Kidney (tissue), 14 donors: ENCODE measurements around the gene CAMKMT. TPM values are rescaled to one million over a fixed set of nuclear protein-coding genes. Genes with fewer than 3 reads are reported as not detected.

Source experiments
- DNase-seq, 5 donors: peaks; one replicate each; pipeline ENCODE4 v3.0.0-alpha.2; 2013 to 2020
- FAIRE-seq: peaks from 2 replicates; lab custom pipeline; 2012; peaks lifted over from hg19 to GRCh38; lab: Jason Lieb, UNC
- H3K27ac ChIP-seq, 2 donors: one replicate each; pipeline ENCODE4 v1.7.0; 2013; ENCODE audit warnings: low read depth in 2 of 2, low read length in 2 of 2, inconsistent platforms in 1 of 2
- H3K27me3 ChIP-seq: one replicate; pipeline ENCODE4 v1.7.1; 2013; ENCODE audit warnings: low read length, inconsistent platforms; ENCODE audit not compliant: control insufficient read depth, insufficient read depth
- H3K36me3 ChIP-seq, 3 donors: one replicate each; pipeline versions ENCODE4 v1.7.0 to v1.7.1; 2013; ENCODE audit warnings: low read length in 3 of 3, control low read depth in 1 of 3, inconsistent platforms in 1 of 3; ENCODE audit not compliant: insufficient read depth in 3 of 3, control insufficient read depth in 2 of 3
- H3K4me1 ChIP-seq, 3 donors: one replicate each; pipeline versions ENCODE4 v1.7.0 to v1.7.1; 2013; ENCODE audit warnings: low read length in 3 of 3, inconsistent platforms in 1 of 3, low read depth in 1 of 3; ENCODE audit not compliant: control insufficient read depth in 2 of 3, insufficient read depth in 2 of 3
- H3K4me3 ChIP-seq, 3 donors: one replicate each; pipeline versions ENCODE4 v1.7.0 to v1.8.1; 2013; ENCODE audit warnings: low read length in 3 of 3, control low read depth in 1 of 3, inconsistent platforms in 1 of 3
- H3K9ac ChIP-seq, 3 donors: one replicate each; pipeline versions ENCODE4 v1.7.0 to v1.7.1; 2013; ENCODE audit warnings: low read length in 3 of 3, control low read depth in 1 of 3, inconsistent platforms in 1 of 3
- H3K9me3 ChIP-seq, 3 donors: one replicate each; pipeline versions ENCODE4 v1.7.0 to v1.7.1; 2013; ENCODE audit warnings: low read length in 3 of 3, control low read depth in 1 of 3, inconsistent platforms in 1 of 3; ENCODE audit not compliant: control insufficient read depth in 2 of 3, insufficient read depth in 1 of 3
- CTCF ChIP-seq: IDR thresholded peaks from 3 replicates; pipeline ENCODE4 v1.5.1; 2012; ENCODE audit warnings: mild to moderate bottlenecking, moderate library complexity, borderline replicate concordance; ENCODE audit not compliant: insufficient read depth; ENCODE audit errors: extremely low read depth
- intact Hi-C: fragments of 100-400 bp; cut with DNase I; formaldehyde crosslinking; loops from one replicate; pipeline ENCODE4 v1.11.1; 2022
- polyA plus RNA-seq: library from polyadenylated mRNA; stranded (reverse); fragments of 350-450 nt; fragmentation: Illumina TruSeq; extraction: RNeasy Lipid Tissue Mini Kit (QIAGEN cat#74804); gene quantifications from one replicate; pipeline ENCODE4 v1.2.3, GENCODE V29; 2014; ENCODE audit warnings: low read depth, low replicate concordance; ENCODE audit not compliant: insufficient read depth
- total RNA-seq: library from RNA; stranded (reverse); fragmentation: NEBNext Ultra II Directional; extraction: Animal tissue kit (Norgen Biotek cat#: 25700); gene quantifications from one replicate; pipeline ENCODE4 v1.2.1, GENCODE V29; 2021
- donor health status: control.
- donor health status: control.
- donor health status: control.
- donor health status: control.
- donor health status: control.
- donor health status: DM: yes; HTN: yes; CAD: no.
- donor health status: Normal renal cell carcinoma (clear cell type).

The CAMKMT gene
- total and polyA plus RNA-seq, 2 donors from 2014 or later, result 9.9 to 14.5 TPM

GRCh38 chr2:44705876-44706480 is 344.2 kb downstream of the CAMKMT start:
- FAIRE-seq (no peak), DNase-seq (no peak)
- Histone ChIP-seq H3K9ac (no peak overlapping the region), H3K27ac (no peak overlapping the region), H3K4me3 (no peak overlapping the region), H3K4me1 (no peaks in the 10 kb centered on the region), H3K36me3 (no peaks in the 10 kb centered on the region), H3K27me3 (no peaks in the 10 kb centered on the region), H3K9me3 (no peaks in the 10 kb centered on the region)
- intact Hi-C loops, result no loop called here
- TF ChIP-seq CTCF, result no peak

GRCh38 chr2:44706681-44707553 is 345.2 kb downstream of the CAMKMT start:
- DNase-seq, result no peak
- Histone ChIP-seq H3K36me3 (no peaks in the 10 kb centered on the region), H3K9me3 (no peaks in the 10 kb centered on the region), H3K9ac (no peak overlapping the region), H3K27me3 (no peaks in the 10 kb centered on the region), H3K4me3 (no peak overlapping the region), H3K27ac (no peak overlapping the region), H3K4me1 (no peaks in the 10 kb centered on the region)
- no peak for FAIRE-seq
- intact Hi-C loops, result no loop called here
- no peak for TF ChIP-seq CTCF

- no peak overlapping the region for H3K27ac ChIP-seq
- no peak for TF ChIP-seq CTCF
- no peaks in the 10 kb centered on the region for H3K9me3 ChIP-seq
- H3K9ac ChIP-seq, result no peak overlapping the region
- FAIRE-seq (no peak), DNase-seq (peak in 1 of 5 donors; percentile 5)
- intact Hi-C loops, result no loop called here
- no peaks in the 10 kb centered on the region for H3K36me3 ChIP-seq
- H3K27me3 ChIP-seq, result no peaks in the 10 kb centered on the region
- no peak overlapping the region for H3K4me3 ChIP-seq
- H3K4me1 ChIP-seq, result no peaks in the 10 kb centered on the region
Observed at GRCh38 chr2:44707945-44708660, 346.4 kb downstream of the CAMKMT start.
